Hematopoietic multipotent progenitor cell (in vitro differentiated cells): ENCODE measurements around the gene HOXA1. TPM values are rescaled to one million over a fixed set of nuclear protein-coding genes. Genes with fewer than 3 reads are reported as not detected.

Experiments
- DNase-seq, 3 donors: peaks; one replicate each; pipeline ENCODE4 v3.0.0-alpha.2; 2011 to 2015; ENCODE audit warnings: low read depth in 2 of 3, low spot score in 2 of 3
- total RNA-seq: library from RNA; depleted of rRNA; stranded (reverse); fragments of >200 nt; gene quantifications from one replicate; pipeline ENCODE4 v1.2.3, GENCODE V29; 2012

The HOXA1 gene
- total RNA-seq = 0.27 TPM

- peak; percentile 50 to 89 (median 84) for DNase-seq
Observed at GRCh38 chr7:27095897-27096767, at the start of gene HOXA1. Gene HOXA1 (minus strand): TSS chr7:27096000. CDS start chr7:27095912, 88 bp downstream.

GRCh38 chr7:27145165-27145913 lies 49.5 kb upstream of the HOXA1 start:
- no peak for DNase-seq

GRCh38 chr7:27144781-27145164 lies 49.0 kb upstream of the HOXA1 start:
- DNase-seq = no peak

- DNase-seq = no peak
Observed at GRCh38 chr7:27143950-27144780, 48.4 kb upstream of the HOXA1 start.

- peak in 1 of 3 donors; percentile 78 for DNase-seq
Observed at GRCh38 chr7:27143023-27143949, 47.5 kb upstream of the HOXA1 start, which contains the start of gene HOXA5. Gene HOXA5 (minus strand): TSS chr7:27143681. CDS start chr7:27143607, 74 bp downstream.

- DNase-seq = no peak
Observed at GRCh38 chr7:27142580-27143022, 46.8 kb upstream of the HOXA1 start.

- no peak for DNase-seq
Observed at GRCh38 chr7:27141923-27142579, 46.3 kb upstream of the HOXA1 start.

GRCh38 chr7:27141137-27141922 lies 45.5 kb upstream of the HOXA1 start:
- no peak for DNase-seq

- DNase-seq = no peak
Observed at GRCh38 chr7:27140126-27140857, 44.5 kb upstream of the HOXA1 start.

- DNase-seq = no peak
Observed at GRCh38 chr7:27139334-27140125, 43.7 kb upstream of the HOXA1 start.

GRCh38 chr7:27138985-27139333 lies 43.2 kb upstream of the HOXA1 start:
- no peak for DNase-seq

GRCh38 chr7:27138472-27138871 lies 42.7 kb upstream of the HOXA1 start:
- DNase-seq = no peak

- no peak for DNase-seq
Observed at GRCh38 chr7:27137640-27138315, 42.0 kb upstream of the HOXA1 start.

GRCh38 chr7:27134392-27134791 lies 38.6 kb upstream of the HOXA1 start:
- peak in 1 of 3 donors; percentile 52 for DNase-seq

GRCh38 chr7:27133409-27134231 lies 37.8 kb upstream of the HOXA1 start:
- DNase-seq = no peak

GRCh38 chr7:27132978-27133377 lies 37.2 kb upstream of the HOXA1 start:
- no peak for DNase-seq
